ENCODE results near the gene KIF12. TPM values are rescaled to one million over a fixed set of nuclear protein-coding genes. Genes with fewer than 3 reads are reported as not detected.

Gene KIF12
- total and polyA plus RNA-seq, 2 of the 8 experiments (the other 6 are each of a cell fraction or from before 2014, with no cell fraction given) = 2.9 to 3.9 TPM

- no peak overlapping the region for H2BK15ac ChIP-seq (ENCODE audit: low read length)
- no peaks in the 10 kb centered on the region for H3K36me3 ChIP-seq (ENCODE audit: control insufficient read depth in 2 of 4, insufficient read depth in 4 of 4, low read length in 3 of 4)
- H4K5ac ChIP-seq (ENCODE audit: insufficient read length, low read depth, low read length) = no peak overlapping the region
- H3K9me3 ChIP-seq (ENCODE audit: insufficient read depth in 2 of 2, low read depth in 1 of 2, low read length in 1 of 2) = no peaks in the 10 kb centered on the region
- peak in 1 of 2 experiments; percentile 35 for DNase-seq (ENCODE audit: low read depth in 1 of 2, low spot score in 2 of 2)
- no peak overlapping the region for H3K4me2 ChIP-seq (ENCODE audit: insufficient read depth in 1 of 2, low read depth in 2 of 2, low read length in 2 of 2)
- no peak overlapping the region for H3K9ac ChIP-seq (replicated peaks in 1 of 4; ENCODE audit: extremely low read depth in 1 of 4, low read depth in 3 of 4, low read length in 3 of 4)
- no peak overlapping the region for H3K56ac ChIP-seq (replicated peaks; ENCODE audit: insufficient read length, low read depth, low read length)
- no peak overlapping the region for H3K14ac ChIP-seq (ENCODE audit: insufficient read length)
- no peak overlapping the region for H2AFZ ChIP-seq (ENCODE audit: low read length)
- POLR2A ChIA-PET (ENCODE audit: partially characterized antibody) = interaction anchor here (1.4 kb wide), 1 partner anchor 12 kb away, joined by 7 read pairs; the partner anchor contains the start of gene KIF12
- H4K8ac ChIP-seq (ENCODE audit: extremely low read depth, insufficient read depth, low read length) = no peak overlapping the region
- no peak overlapping the region for H3K4ac ChIP-seq (replicated peaks; ENCODE audit: insufficient read length, low read depth, low read length)
- H3K27ac ChIP-seq (ENCODE audit: low read depth, low read length) = no peak overlapping the region
- no peaks in the 10 kb centered on the region for H3K23me2 ChIP-seq (ENCODE audit: low read depth, low read length)
- no peaks in the 10 kb centered on the region for H3K79me1 ChIP-seq (ENCODE audit: low read depth, low read length)
- no peaks in the 10 kb centered on the region for H3K79me2 ChIP-seq (ENCODE audit: control insufficient read depth in 1 of 2, insufficient read depth in 2 of 2, low read length in 2 of 2)
- no peak overlapping the region for H4K91ac ChIP-seq (replicated peaks; ENCODE audit: insufficient read length, low read length)
- no peak overlapping the region for H2BK12ac ChIP-seq (ENCODE audit: low read depth, low read length)
- H3K18ac ChIP-seq (ENCODE audit: extremely low read depth, low read length) = no peak overlapping the region
- WGBS, 2 experiments (ENCODE audit: extremely low coverage in 1 of 2, insufficient coverage in 1 of 2, insufficient read length in 1 of 2, insufficient replicate concordance in 2 of 2, low coverage in 1 of 2, low lambda C conversion rate in 2 of 2, missing lambda C conversion rate in 1 of 2) = 81% methylated on average over 7 of the region's 7 CpGs; no CpG with 5 or more reads in 1 of the 2 experiments
- H3K23ac ChIP-seq (ENCODE audit: insufficient read length) = no peak overlapping the region
- no peak overlapping the region for H2BK5ac ChIP-seq (ENCODE audit: low read depth, low read length)
- no peak overlapping the region for H2BK20ac ChIP-seq (ENCODE audit: low read length)
- no peaks in the 10 kb centered on the region; a peak in 1 of 7 replicates for H3K4me1 ChIP-seq (replicated peaks in 1 of 4; ENCODE audit: control insufficient read depth in 3 of 4, insufficient read depth in 4 of 4, low read length in 3 of 4)
- H4K20me1 ChIP-seq (replicated peaks in 1 of 2; ENCODE audit: control insufficient read depth in 1 of 2, insufficient read depth in 2 of 2, low read length in 2 of 2) = no peaks in the 10 kb centered on the region
- H3K4me3 ChIP-seq (ENCODE audit: extremely low read depth in 1 of 4, insufficient read depth in 2 of 4, low read depth in 3 of 4, low read length in 4 of 4) = no peak overlapping the region
- H3K27me3 ChIP-seq (replicated peaks in 1 of 4; ENCODE audit: control insufficient read depth in 3 of 4, extremely low read depth in 1 of 4, insufficient read depth in 3 of 4, low read length in 3 of 4) = no peaks in the 10 kb centered on the region; a peak in 1 of 7 replicates
- CTCF ChIA-PET (ENCODE audit: partially characterized antibody) = interaction anchor here (0.9 to 3.1 kb wide), 4 partner anchors 9 to 203 kb away, joined by 3 to 16 read pairs (median 8); partner anchors contain the start of gene AMBP
- 0 out of 2 replicates have a peak overlapping the region, but pooled peaks have one; percentile 24 for H2AK5ac ChIP-seq (ENCODE audit: low read depth, low read length)
- FAIRE-seq = no peak
- H2BK120ac ChIP-seq (replicated peaks; ENCODE audit: low read depth, low read length) = no peak overlapping the region
- TF ChIP-seq KDM4A (IDR thresholded peaks at IDR 0.05; ENCODE audit: low read depth, low read length, severe bottlenecking) = no peak
- TF ChIP-seq TBP (IDR thresholded peaks at IDR 0.05; ENCODE audit: low read depth, low read length) = no peak
- TF ChIP-seq EP300 (IDR thresholded peaks at IDR 0.05; ENCODE audit: borderline replicate concordance in 1 of 2, low read depth in 2 of 2, low read length in 2 of 2) = no peak
- TF ChIP-seq RNF2 (IDR thresholded peaks at IDR 0.05; ENCODE audit: borderline replicate concordance, low read depth, low read length, missing control alignments, poor library complexity, severe bottlenecking) = no peak
- no peak for TF ChIP-seq FOSL1 (IDR thresholded peaks at IDR 0.05; ENCODE audit: insufficient read depth, low read depth, low read length)
- no peak for TF ChIP-seq SAP30 (IDR thresholded peaks at IDR 0.05; ENCODE audit: insufficient read depth, insufficient replicate concordance, low read length)
- no peak for TF ChIP-seq USF2 (IDR thresholded peaks at IDR 0.05; ENCODE audit: low read length)
- TF ChIP-seq RFX5 (IDR thresholded peaks at IDR 0.05; ENCODE audit: borderline replicate concordance, low read depth, low read length) = no peak
Measured at GRCh38 chr9:114087721-114088120, 11.4 kb downstream of the KIF12 start.

Data from H1 (cell line).